NCI-H128 (cell line): Measurements from ENCODE around the gene CACNA2D4.

Experiments
- DNase-seq: peaks from one replicate; lab custom pipeline; 2025; ENCODE audit not compliant: unreplicated experiment; lab: John Stamatoyannopoulos, UW

CACNA2D4 gene

GRCh38 chr12:1888923-1889322 lies 29.5 kb downstream of the CACNA2D4 start:
- no peak for DNase-seq

- DNase-seq, result no peak
Observed at GRCh38 chr12:1886396-1887008, 31.9 kb downstream of the CACNA2D4 start.

- no peak for DNase-seq
Observed at GRCh38 chr12:1885599-1886245, 32.7 kb downstream of the CACNA2D4 start.

GRCh38 chr12:1885082-1885596 lies 33.3 kb downstream of the CACNA2D4 start:
- no peak for DNase-seq

GRCh38 chr12:1884651-1885050 lies 33.8 kb downstream of the CACNA2D4 start:
- no peak for DNase-seq

GRCh38 chr12:1883513-1883912 lies 34.9 kb downstream of the CACNA2D4 start:
- DNase-seq, result no peak

GRCh38 chr12:1882850-1883470 lies 35.5 kb downstream of the CACNA2D4 start:
- no peak for DNase-seq

GRCh38 chr12:1882405-1882804 lies 36.0 kb downstream of the CACNA2D4 start:
- DNase-seq, result no peak

GRCh38 chr12:1881936-1882335 lies 36.5 kb downstream of the CACNA2D4 start:
- no peak for DNase-seq

GRCh38 chr12:1881301-1881700 lies 37.2 kb downstream of the CACNA2D4 start:
- DNase-seq, result no peak

- DNase-seq, result no peak
Observed at GRCh38 chr12:1880876-1881275, 37.6 kb downstream of the CACNA2D4 start.

GRCh38 chr12:1880153-1880845 lies 38.2 kb downstream of the CACNA2D4 start:
- no peak for DNase-seq

GRCh38 chr12:1879633-1880032 lies 38.8 kb downstream of the CACNA2D4 start:
- DNase-seq, result no peak

GRCh38 chr12:1878695-1879094 lies 39.8 kb downstream of the CACNA2D4 start:
- no peak for DNase-seq

GRCh38 chr12:1878214-1878613 lies 40.2 kb downstream of the CACNA2D4 start:
- no peak for DNase-seq

GRCh38 chr12:1877169-1877878 lies 41.1 kb downstream of the CACNA2D4 start:
- DNase-seq, result no peak

- no peak for DNase-seq
Observed at GRCh38 chr12:1876086-1876485, 42.4 kb downstream of the CACNA2D4 start.

GRCh38 chr12:1875608-1876007 lies 42.8 kb downstream of the CACNA2D4 start:
- no peak for DNase-seq

- no peak for DNase-seq
Observed at GRCh38 chr12:1873531-1874510, 44.6 kb downstream of the CACNA2D4 start.

- no peak for DNase-seq
Observed at GRCh38 chr12:1872448-1872847, 46.0 kb downstream of the CACNA2D4 start.
